ENCODE results near the gene ROR1. TPM values are rescaled to one million over a fixed set of nuclear protein-coding genes. Genes with fewer than 3 reads are reported as not detected.

Gene ROR1
- total and polyA plus RNA-seq, 8 donors = 25.5 to 95.8 (median 83.0) TPM

DNA sequence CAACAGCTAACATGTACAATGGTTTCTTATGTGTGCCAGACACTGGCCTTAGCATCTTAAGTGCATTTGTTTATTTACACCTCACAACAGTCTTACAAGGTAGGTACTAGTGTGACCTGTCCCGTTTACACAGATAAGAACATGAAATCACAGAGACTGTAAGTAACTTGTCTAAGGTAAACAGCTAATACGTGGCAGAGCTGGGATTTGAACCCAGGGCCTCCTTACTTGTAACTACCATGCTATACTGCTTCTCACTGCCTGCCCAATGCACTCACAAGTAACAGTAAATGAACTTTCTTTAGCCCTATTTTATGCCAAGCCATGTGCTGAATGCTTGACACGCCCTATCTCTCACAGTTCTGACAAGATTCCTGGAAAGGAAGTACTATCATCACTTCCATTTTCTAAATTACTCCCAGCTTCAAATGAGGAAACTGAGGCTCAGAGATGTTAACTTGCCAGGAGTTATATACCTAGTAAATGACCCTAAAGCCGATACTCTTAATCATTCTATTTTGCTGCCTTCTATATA is 25.7 kb upstream of the ROR1 start:
- Histone ChIP-seq H3K4me3 (no peak overlapping the region), H3K36me3 (no peaks in the 10 kb centered on the region), H3K9me3 (no peaks in the 10 kb centered on the region), H3K4me1 (no peaks in the 10 kb centered on the region), H3K27me3 (no peaks in the 10 kb centered on the region), H3K27ac (no peak overlapping the region)
- ATAC-seq (no peak), DNase-seq (no peak)
- intact Hi-C loops (cut with DNase I) = no loop called here
- TF ChIP-seq, protein P1, sequence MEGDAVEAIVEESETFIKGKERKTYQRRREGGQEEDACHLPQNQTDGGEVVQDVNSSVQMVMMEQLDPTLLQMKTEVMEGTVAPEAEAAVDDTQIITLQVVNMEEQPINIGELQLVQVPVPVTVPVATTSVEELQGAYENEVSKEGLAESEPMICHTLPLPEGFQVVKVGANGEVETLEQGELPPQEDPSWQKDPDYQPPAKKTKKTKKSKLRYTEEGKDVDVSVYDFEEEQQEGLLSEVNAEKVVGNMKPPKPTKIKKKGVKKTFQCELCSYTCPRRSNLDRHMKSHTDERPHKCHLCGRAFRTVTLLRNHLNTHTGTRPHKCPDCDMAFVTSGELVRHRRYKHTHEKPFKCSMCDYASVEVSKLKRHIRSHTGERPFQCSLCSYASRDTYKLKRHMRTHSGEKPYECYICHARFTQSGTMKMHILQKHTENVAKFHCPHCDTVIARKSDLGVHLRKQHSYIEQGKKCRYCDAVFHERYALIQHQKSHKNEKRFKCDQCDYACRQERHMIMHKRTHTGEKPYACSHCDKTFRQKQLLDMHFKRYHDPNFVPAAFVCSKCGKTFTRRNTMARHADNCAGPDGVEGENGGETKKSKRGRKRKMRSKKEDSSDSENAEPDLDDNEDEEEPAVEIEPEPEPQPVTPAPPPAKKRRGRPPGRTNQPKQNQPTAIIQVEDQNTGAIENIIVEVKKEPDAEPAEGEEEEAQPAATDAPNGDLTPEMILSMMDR (IDR thresholded peaks at IDR 0.05) = no peak

DNA sequence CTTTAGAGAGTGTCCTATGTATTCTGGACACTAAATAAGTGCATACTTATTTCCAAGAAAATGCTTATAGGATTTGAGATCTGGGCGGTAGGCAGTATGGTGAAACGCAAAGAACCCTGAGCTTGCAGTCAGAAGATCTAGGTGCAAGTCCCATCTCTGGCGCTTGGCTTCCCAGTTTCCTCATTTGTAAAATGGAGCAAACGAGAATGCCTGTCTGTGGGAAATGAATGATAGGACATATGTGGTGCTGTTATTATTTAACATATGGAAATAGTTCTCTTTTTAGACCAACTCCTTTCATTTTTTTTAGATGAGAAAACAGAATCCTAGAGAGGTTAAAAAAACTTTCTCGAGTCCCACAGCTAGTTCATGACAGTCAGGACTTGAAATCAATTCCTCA is 25.2 kb upstream of the ROR1 start:
- intact Hi-C loops (cut with DNase I) = no loop called here
- Histone ChIP-seq H3K36me3 (no peaks in the 10 kb centered on the region), H3K27me3 (no peaks in the 10 kb centered on the region), H3K4me3 (no peak overlapping the region), H3K4me1 (no peaks in the 10 kb centered on the region), H3K27ac (no peak overlapping the region), H3K9me3 (no peaks in the 10 kb centered on the region)
- DNase-seq (no peak), ATAC-seq (no peak)
- TF ChIP-seq, protein P1 (IDR thresholded peaks at IDR 0.05) = no peak

DNA sequence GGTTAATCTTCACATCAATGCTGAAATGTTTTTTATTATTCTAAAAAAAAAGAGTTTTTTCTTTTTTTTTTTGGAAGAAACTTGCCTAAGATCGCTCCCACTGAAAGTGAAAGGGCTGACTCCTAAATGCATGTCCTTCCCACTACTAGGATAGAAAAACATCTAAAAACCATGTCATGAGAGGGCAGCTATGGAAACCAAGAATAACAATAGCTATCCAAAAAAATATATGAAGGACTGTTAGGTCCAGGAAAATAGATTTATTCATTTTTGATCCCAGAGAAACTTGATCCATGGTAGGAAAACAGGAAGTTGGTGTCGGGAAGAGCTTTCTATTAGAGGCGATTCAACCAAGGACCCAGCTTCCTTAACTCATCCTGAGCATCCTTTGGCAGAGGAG is 23.1 kb upstream of the ROR1 start:
- Histone ChIP-seq H3K36me3 (no peaks in the 10 kb centered on the region), H3K4me3 (no peak overlapping the region), H3K4me1 (no peaks in the 10 kb centered on the region), H3K27ac (no peak overlapping the region), H3K9me3 (no peaks in the 10 kb centered on the region), H3K27me3 (no peaks in the 10 kb centered on the region)
- no peak for DNase-seq
- ATAC-seq = no peak
- intact Hi-C loops (cut with DNase I) = no loop called here
- TF ChIP-seq, protein P1 (IDR thresholded peaks at IDR 0.05) = no peak

DNA sequence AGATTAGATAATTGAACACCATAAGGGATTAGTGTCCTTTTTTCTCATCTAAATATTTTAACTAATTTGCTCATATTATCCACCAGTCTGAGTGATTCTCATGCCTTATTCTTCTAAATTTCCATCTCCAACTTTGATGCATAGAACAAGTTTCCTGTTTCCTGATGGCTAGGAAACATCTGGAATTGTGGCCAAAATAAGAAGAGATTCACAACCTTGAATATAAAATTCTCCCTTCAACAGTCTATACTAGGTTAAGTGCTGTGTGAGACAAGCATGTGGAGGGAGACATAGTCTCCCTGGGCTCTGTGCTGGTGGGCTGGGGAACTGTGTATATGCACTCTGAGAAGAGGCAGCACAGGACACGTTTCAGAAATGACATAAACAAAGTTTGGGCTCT is 21.6 kb upstream of the ROR1 start:
- intact Hi-C loops (cut with DNase I) = no loop called here
- TF ChIP-seq, protein P1 (IDR thresholded peaks at IDR 0.05) = no peak
- Histone ChIP-seq H3K4me1 (no peaks in the 10 kb centered on the region), H3K4me3 (no peak overlapping the region), H3K27ac (no peak overlapping the region), H3K36me3 (no peaks in the 10 kb centered on the region), H3K27me3 (no peaks in the 10 kb centered on the region), H3K9me3 (no peaks in the 10 kb centered on the region)
- ATAC-seq = no peak
- DNase-seq = no peak

DNA sequence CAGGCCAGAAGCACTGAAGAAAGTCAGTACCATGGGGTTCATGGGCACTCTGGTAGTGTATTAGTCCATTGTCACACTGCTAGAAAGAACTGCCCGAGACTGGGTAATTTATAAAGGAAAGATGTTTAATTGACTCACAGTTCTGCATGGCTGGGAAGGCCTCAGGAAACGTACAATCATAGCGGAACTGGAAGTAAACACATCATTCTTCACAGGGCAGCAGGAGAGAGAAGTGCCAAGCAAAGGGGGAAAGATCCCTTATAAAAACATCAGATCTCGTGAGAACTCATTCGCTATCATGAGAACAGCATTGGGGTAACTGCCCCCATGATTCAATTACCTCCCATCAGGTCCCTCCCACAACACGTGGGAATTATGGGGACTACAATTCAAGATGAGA is 20.2 kb upstream of the ROR1 start:
- no peak overlapping the region for H3K27ac ChIP-seq
- no peak overlapping the region for H3K4me3 ChIP-seq
- H3K4me1 ChIP-seq = no peaks in the 10 kb centered on the region
- no peaks in the 10 kb centered on the region for H3K27me3 ChIP-seq
- intact Hi-C loops (cut with DNase I) = no loop called here
- no peaks in the 10 kb centered on the region for H3K9me3 ChIP-seq
- TF ChIP-seq, protein P1 (IDR thresholded peaks at IDR 0.05) = no peak
- DNase-seq = no peak
- no peak for ATAC-seq
- H3K36me3 ChIP-seq = no peaks in the 10 kb centered on the region
